HG03575 (cell line): ENCODE results near the gene CDR2.
"Not testable (repeated sequence)": the region's sequence is repeated elsewhere in the genome, so short reads cannot be mapped to it uniquely, and the experiment has no call there.

ENCODE experiments used
- ATAC-seq: cut with Tn5 transposase; IDR thresholded peaks from one replicate; pipeline ENCODE4 v1.9.1; 2021; ENCODE audit not compliant: unreplicated experiment, insufficient number of reproducible peaks, low FRiP score; ENCODE audit errors: extremely low read depth

The CDR2 gene

GRCh38 chr16:22380529-22380928 lies 6.1 kb upstream of the CDR2 start:
- no peak for ATAC-seq

- ATAC-seq: no peak
These were observed 5.2 kb upstream of the CDR2 start for GRCh38 chr16:22379656-22380055.

DNA sequence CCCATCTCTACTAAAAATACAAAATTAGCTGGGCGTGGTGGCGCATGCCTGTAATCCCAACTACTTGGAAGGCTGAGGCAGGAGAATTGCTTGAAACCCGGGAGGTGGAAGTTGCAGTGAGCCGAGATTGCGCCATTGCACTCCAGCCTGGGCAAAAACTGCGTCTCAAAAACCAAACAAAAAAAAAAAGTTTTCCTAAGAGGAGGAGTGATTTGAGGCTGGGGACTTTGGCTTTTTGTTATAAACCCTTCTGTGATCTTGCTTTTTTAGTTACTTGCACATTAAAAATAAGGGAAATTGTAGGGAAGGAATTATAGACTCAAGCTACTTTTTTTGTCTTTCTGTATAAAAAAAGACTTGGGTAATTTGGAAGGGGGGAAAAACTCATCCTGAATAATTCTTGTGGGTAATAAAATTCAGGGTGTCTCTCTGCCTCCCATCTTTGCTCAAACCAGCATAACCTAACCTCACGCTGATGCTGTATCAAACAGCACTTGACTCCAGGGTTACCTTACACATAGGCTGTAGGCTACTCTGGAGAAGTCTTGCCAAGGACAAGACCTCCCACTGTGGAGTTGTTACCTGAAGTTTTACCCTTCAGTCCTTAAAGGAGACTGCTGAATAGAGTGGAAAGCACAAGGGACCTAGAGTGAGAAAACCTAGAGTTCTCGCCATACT lies 1.7 kb upstream of the CDR2 start:
- ATAC-seq: no peak

DNA sequence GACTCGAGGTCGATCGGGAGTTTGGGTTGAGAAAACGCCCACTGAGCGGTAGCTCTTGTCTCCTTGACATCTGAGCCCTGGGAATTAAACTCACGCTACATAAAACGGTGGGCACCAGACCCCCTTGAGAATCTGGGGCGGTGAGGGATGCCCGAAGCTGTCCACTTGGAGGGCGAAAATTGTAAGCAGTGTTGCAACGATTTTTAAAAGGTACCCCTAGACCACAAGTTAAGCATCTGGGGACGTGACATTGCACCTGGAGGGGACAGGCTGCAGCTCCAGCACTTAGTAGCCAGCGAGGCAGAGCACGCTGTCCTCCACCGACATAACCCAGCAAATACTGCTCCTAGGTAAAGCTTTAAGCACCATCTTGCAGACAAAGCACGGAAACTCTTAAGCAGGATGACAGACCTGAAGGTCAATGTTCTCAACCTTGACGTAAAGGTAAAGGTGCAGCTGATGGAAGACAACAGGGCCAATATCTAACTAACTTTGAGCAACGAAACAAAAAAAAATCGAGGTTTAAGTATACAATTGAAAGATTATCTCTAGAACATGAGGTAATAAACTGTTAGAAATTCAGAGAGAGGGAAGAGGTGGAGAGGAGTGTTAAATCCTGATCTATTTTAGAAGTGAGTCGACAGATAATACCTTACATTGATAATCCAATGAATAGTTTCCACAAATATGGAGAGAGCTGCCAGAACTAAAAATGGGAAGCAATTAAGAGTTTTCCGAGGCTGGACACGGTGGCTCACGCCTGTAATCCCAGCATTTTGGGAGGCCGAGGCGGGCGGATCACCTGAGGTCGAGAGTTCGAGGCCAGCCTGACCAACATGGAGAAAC lies 921 bp upstream of the CDR2 start:
- ATAC-seq: no peak

DNA sequence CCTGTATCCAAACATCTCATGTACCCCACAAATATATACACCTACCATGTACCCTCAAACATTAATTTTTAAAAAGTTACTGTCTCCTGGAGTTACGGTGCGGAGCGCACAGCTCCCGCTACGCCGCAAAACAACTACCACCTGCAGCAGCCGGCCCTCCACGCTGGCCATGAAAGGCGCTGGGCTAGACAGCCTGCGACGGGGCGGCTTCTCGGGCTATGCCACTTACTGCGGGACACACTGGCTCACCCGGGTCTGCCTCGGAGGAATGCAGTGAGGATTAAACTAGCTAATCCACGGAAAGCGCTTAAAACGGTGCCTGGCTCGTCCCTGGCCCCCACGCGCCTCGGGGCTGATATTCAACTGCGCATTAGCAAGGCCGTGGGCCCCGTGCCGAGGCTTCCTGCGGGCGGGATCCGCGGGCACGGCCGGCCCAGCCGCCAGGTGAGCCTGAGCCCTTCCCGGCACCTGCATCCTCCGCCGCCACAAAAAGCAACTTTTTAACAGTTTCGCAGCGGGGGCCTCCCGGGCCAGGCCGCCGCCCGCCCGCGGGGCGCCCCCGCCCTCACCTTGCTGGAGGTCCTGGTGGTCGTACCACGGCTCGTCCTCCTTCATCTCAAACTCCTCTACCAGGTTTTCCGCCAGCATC lies 633 bp downstream of the CDR2 start:
- no peak for ATAC-seq

GRCh38 chr16:22372882-22373661 lies 1.3 kb downstream of the CDR2 start:
- no peak for ATAC-seq

DNA sequence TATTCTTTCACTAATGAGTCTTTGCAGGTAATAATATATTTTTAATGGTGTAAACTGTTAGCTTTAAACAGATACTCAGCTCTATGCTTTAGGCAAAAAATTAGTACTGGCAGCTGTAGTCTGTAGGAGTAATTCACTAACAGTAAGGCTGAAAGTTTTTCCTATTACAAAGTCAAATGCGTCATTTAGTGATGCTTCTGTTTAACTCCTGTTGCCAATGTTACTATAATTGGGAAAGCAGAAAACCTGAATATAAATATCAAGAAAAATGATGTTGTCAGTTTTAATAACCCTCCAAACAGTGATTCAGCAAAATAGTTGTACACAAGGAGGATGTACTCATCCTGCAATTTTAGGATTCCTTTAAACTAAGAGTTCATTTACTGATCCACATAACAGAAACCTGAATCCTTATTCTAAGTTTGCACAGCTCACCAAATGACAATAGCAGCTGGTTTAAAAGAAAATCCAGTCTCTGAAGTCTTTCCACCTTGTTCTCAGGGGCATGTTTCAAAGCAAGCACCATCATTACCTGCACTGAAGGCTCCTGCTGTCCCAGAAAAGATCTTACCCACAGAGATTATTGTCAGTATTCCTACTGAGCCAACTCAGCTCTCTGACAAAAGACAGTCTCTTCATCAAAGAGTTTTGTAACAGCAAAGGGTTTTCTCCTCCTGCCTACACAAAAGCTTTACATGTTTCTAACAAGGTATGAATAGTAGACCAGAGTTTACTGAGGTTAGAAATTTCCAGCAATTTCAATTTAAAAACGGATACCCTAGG lies 4.2 kb downstream of the CDR2 start:
- no peak for ATAC-seq

- ATAC-seq: no peak
These were observed 5.1 kb downstream of the CDR2 start for GRCh38 chr16:22369221-22369811.

- ATAC-seq: not testable (repeated sequence)
These were observed 6.1 kb downstream of the CDR2 start for GRCh38 chr16:22368200-22368826.

GRCh38 chr16:22366889-22367288 lies 7.5 kb downstream of the CDR2 start:
- ATAC-seq: no peak

DNA sequence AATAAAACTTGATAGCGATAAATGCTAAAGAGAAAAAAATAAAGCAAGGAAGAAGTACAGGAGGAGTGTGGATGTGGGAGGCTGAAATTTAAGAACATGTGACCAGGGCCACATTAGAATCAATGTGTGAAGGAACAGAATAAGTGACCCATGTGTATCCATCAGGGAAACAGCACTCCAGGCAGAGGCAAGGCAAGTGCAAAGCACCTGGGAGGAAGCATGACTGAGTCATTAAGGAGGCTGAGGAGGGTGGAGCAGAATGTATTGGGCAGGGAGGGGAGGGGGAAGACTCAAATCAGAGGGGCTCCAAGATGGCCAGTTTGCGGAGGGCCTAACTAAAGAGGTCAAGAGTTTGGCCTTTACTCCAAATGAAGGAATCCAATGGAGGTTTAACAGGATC lies 8.0 kb downstream of the CDR2 start:
- no peak for ATAC-seq

- ATAC-seq: no peak
These were observed 10.2 kb downstream of the CDR2 start for GRCh38 chr16:22364241-22364640.

DNA sequence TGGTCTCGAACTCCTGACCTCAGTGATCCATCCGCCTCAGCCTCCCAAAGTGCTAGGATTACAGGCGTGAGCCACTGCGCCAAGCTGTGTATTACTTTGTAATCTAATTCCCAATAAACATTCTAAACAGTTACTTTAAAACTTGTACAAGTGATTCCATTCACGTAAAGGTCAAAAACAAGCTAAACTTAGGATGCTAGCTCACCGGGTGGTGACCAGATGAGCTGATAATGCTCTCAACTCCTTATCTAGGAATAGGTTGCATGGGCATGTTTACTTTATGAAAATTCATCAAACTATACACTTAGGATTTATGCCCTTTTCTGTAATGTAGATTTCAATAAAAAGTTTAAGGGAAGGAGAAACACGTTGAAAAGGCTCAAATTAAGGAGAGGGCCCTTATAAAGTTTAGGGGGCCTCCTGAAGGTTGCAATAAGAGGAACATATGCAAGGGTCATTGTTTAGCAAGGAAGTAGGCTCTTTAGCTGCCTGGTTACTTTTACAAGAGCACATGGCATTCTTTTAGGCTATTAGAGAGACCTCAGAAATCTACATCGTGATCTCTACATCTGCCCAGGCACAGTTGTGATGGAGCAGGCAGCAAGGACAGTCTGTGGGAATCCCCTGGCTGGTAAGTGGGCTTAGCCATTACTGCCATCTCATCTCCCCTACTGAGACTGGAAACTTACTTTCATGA lies 13.3 kb downstream of the CDR2 start:
- ATAC-seq: no peak

- no peak for ATAC-seq
These were observed 14.7 kb downstream of the CDR2 start for GRCh38 chr16:22359679-22360078.

DNA sequence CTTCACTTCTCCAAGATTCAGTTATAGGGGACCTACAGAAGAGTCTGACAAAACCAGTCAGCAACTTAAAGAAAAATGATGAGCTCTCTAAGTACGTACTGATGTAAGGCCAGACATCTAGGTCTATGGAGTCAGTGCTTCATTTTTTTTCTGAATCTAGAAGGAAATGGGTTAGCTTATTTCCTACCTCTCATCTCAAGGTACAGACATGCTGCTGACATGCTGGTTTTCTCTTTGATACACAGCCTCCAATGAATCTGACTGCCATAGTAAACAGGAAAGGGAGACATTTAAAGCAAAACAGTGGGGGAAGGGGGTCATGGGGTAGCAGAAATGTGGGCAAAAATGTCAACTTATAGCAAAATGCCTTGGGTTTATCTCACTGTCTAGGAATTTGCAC lies 16.4 kb downstream of the CDR2 start:
- ATAC-seq: no peak

GRCh38 chr16:22357635-22357971 lies 16.8 kb downstream of the CDR2 start:
- no peak for ATAC-seq

DNA sequence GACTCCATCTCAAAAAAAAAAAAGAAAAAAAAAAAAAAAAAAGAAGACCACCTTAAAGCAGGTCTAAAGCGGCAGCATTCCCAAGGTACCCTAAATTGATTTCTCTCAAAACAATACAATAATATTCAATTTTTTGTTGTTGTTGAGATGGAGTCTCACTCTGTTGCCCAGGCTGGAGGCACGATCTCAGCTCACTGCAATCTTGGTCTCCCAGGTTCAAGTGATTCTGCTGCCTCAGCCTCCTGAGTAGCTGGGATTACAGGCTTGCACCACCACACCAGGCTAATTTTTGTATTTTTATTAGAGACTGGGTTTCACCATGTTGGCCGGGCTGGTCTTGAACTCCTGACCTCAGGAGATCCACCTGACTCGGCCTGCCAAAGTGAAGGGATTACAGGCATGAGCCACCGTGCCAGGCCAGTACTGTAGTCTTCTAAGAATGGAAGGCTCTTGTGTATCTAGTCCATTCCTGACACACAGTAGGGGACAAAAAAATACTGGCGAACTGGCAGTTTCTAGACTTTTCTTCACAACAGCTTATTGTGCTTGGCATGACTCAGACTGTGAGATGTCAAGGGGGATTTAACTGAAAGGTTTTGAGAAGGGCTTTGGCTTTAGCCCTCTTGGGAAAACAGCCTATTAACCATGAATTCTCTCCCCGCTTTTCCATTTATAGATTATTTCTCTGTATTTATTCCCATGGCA lies 17.3 kb downstream of the CDR2 start:
- ATAC-seq: no peak
